SK-N-SH treated with all-trans-retinoic acid at 6 μM for 48 hours (cell line): ENCODE results near the gene CXCR6.

ENCODE experiments used
- ATAC-seq: fragments of 200-7000 bp; cut with Tn5 transposase; 3 replicates; pipeline ENCODE4 v1.9.1; 2020; ENCODE audit warnings: mild to moderate bottlenecking, moderate library complexity
- ARNTL ChIP-seq: fragments of 450-650 bp; formaldehyde crosslinking; IDR thresholded peaks from 2 replicates; pipeline ENCODE4 v1.5.0; 2020; ENCODE audit warnings: low read depth, mild to moderate bottlenecking, moderate library complexity, borderline replicate concordance
- BACH2 ChIP-seq: fragments of 250-450 bp; sonication (Bioruptor Pico); IDR thresholded peaks from 2 replicates; pipeline ENCODE4 v1.9.0; 2021; ENCODE audit warnings: mild to moderate bottlenecking, borderline replicate concordance
- CSDC2 ChIP-seq: fragments of 250-450 bp; sonication (Bioruptor Pico); IDR thresholded peaks from 2 replicates; pipeline ENCODE4 v1.5.0; 2020; ENCODE audit warnings: mild to moderate bottlenecking, moderate library complexity
- ESRRG ChIP-seq: fragments of 250-450 bp; sonication (Bioruptor Pico); IDR thresholded peaks from 2 replicates; pipeline ENCODE4 v1.6.1; 2021; ENCODE audit warnings: mild to moderate bottlenecking
- GLIS3 ChIP-seq: fragments of 250-450 bp; sonication (Bioruptor Pico); IDR thresholded peaks from 2 replicates; pipeline ENCODE4 v1.5.0; 2020; ENCODE audit warnings: mild to moderate bottlenecking, moderate library complexity
- ISL1 ChIP-seq: fragments of 250-450 bp; sonication (Bioruptor Pico); IDR thresholded peaks from 2 replicates; pipeline ENCODE4 v2.1.2; 2022; ENCODE audit warnings: mild to moderate bottlenecking, moderate library complexity
- OSR1 ChIP-seq: fragments of 250-450 bp; sonication (Bioruptor Pico); IDR thresholded peaks from 2 replicates; pipeline ENCODE4 v1.8.0; 2022; ENCODE audit warnings: moderate library complexity, mild to moderate bottlenecking, inconsistent platforms
- PPARA ChIP-seq: fragments of 250-450 bp; sonication (Bioruptor Pico); IDR thresholded peaks from 2 replicates; pipeline ENCODE4 v1.5.0; 2020; ENCODE audit warnings: mild to moderate bottlenecking, borderline replicate concordance
- RARB ChIP-seq: fragments of 250-450 bp; sonication (Bioruptor Pico); IDR thresholded peaks from 2 replicates; pipeline ENCODE4 v1.8.0; 2021; ENCODE audit warnings: mild to moderate bottlenecking, moderate library complexity
- TCF4 ChIP-seq: fragments of 250-450 bp; sonication (Bioruptor Pico); IDR thresholded peaks from 2 replicates; pipeline ENCODE4 v1.8.0; 2021; ENCODE audit warnings: mild to moderate bottlenecking, moderate library complexity, borderline replicate concordance
- ZC3H10 ChIP-seq: fragments of 250-450 bp; sonication (Bioruptor Pico); IDR thresholded peaks from 2 replicates; pipeline ENCODE4 v1.5.1; 2021; ENCODE audit warnings: mild to moderate bottlenecking, moderate library complexity
- ZFP3 ChIP-seq: fragments of 250-450 bp; sonication (Bioruptor Pico); IDR thresholded peaks from 2 replicates; pipeline ENCODE4 v1.5.0; 2020; ENCODE audit warnings: mild to moderate bottlenecking, moderate library complexity
- ZFP30 ChIP-seq: fragments of 450-650 bp; formaldehyde crosslinking; IDR thresholded peaks from 2 replicates; pipeline ENCODE4 v1.5.0; 2022; ENCODE audit warnings: mild to moderate bottlenecking, moderate library complexity
- ZNF70 ChIP-seq: fragments of 450-650 bp; formaldehyde crosslinking; IDR thresholded peaks from 2 replicates; pipeline ENCODE4 v1.5.0; 2020; ENCODE audit warnings: mild to moderate bottlenecking, moderate library complexity
- ZNF8 ChIP-seq: fragments of 450-650 bp; formaldehyde crosslinking; IDR thresholded peaks from 2 replicates; pipeline ENCODE4 v1.5.0; 2020; ENCODE audit warnings: mild to moderate bottlenecking, moderate library complexity
- TF ChIP-seq, protein P1 (sequence below): fragments of 250-450 bp; sonication (Bioruptor Pico); IDR thresholded peaks from 2 replicates; pipeline ENCODE4 v1.5.1; 2020; ENCODE audit warnings: low read depth, mild to moderate bottlenecking, moderate library complexity
- TF ChIP-seq, protein P2 (sequence below): fragments of 250-450 bp; sonication (Bioruptor Pico); IDR thresholded peaks from 2 replicates; pipeline ENCODE4 v1.8.0; 2020; ENCODE audit warnings: mild to moderate bottlenecking, moderate library complexity, borderline replicate concordance
- TF ChIP-seq, protein P3 (sequence below): fragments of 250-450 bp; sonication (Bioruptor Pico); IDR thresholded peaks from 2 replicates; pipeline ENCODE4 v1.5.0; 2020; ENCODE audit warnings: mild to moderate bottlenecking, moderate library complexity
- TF ChIP-seq, protein P4 (sequence below): fragments of 250-450 bp; sonication (Bioruptor Pico); IDR thresholded peaks from 2 replicates; pipeline ENCODE4 v1.5.1; 2021; ENCODE audit warnings: mild to moderate bottlenecking, moderate library complexity
- TF ChIP-seq, protein P5 (sequence below): fragments of 250-450 bp; sonication (Bioruptor Pico); IDR thresholded peaks from 2 replicates; pipeline ENCODE4 v1.8.0; 2021; ENCODE audit warnings: low read depth, mild to moderate bottlenecking, moderate library complexity, borderline replicate concordance

Gene CXCR6

DNA sequence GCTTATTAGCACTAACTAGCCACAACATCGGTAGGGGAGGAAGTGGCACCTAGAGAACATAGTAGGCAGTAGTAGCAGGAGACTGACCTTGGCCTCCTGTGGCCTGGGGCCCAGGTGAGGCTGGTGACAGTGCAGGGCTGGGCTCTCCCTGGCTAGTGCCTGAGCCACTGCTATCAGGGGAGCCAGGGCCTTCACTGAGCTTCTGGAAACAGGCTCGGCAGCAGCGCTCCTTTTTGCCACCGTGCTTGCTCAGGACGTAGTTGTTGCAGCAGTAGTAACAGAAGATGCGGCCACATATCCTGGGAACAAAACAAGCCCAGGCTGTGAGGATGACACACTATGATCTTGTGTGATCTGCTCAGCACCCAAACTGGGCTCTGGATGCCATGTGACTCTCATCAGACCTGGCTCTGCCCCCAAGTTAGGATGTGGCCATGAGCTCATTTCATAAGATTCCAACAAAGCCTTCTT, 15.1 kb downstream of the CXCR6 start (continued):
- TF ChIP-seq CSDC2 (CRISPR knock-in tag) = no peak
- TF ChIP-seq, protein P1, sequence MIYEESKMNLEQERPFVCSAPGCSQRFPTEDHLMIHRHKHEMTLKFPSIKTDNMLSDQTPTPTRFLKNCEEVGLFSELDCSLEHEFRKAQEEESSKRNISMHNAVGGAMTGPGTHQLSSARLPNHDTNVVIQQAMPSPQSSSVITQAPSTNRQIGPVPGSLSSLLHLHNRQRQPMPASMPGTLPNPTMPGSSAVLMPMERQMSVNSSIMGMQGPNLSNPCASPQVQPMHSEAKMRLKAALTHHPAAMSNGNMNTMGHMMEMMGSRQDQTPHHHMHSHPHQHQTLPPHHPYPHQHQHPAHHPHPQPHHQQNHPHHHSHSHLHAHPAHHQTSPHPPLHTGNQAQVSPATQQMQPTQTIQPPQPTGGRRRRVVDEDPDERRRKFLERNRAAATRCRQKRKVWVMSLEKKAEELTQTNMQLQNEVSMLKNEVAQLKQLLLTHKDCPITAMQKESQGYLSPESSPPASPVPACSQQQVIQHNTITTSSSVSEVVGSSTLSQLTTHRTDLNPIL (CRISPR knock-in tag) = no peak
- TF ChIP-seq PPARA (CRISPR knock-in tag) = no peak
- no peak for TF ChIP-seq ZFP30 (CRISPR knock-in tag)
- TF ChIP-seq, protein P2, sequence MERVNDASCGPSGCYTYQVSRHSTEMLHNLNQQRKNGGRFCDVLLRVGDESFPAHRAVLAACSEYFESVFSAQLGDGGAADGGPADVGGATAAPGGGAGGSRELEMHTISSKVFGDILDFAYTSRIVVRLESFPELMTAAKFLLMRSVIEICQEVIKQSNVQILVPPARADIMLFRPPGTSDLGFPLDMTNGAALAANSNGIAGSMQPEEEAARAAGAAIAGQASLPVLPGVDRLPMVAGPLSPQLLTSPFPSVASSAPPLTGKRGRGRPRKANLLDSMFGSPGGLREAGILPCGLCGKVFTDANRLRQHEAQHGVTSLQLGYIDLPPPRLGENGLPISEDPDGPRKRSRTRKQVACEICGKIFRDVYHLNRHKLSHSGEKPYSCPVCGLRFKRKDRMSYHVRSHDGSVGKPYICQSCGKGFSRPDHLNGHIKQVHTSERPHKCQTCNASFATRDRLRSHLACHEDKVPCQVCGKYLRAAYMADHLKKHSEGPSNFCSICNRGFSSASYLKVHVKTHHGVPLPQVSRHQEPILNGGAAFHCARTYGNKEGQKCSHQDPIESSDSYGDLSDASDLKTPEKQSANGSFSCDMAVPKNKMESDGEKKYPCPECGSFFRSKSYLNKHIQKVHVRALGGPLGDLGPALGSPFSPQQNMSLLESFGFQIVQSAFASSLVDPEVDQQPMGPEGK (CRISPR knock-in tag) = no peak
- TF ChIP-seq, all 23 proteins: peak for 0

DNA sequence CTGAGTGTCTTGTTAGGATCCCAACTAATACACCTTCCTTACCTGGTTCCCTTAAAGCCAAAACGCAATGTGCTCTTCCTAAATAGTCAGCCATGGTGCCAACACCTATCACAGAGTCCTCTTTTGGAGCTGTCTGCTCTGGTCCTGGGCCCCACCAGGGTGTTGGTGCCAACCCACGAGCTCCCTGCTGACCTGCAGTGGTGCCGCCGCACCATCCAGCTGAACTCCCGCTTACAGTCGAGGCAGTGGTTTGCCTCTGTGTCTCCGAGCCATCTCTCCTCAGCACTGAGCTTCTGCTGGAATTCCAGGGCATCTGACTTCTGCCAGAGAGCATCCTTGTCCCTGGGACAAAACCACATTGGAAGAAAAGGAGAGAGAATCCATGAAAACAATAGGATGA, 15.9 kb downstream of the CXCR6 start:
- no peak for ATAC-seq
- no peak for TF ChIP-seq ZC3H10
- TF ChIP-seq, all 23 proteins: peak for 0

DNA sequence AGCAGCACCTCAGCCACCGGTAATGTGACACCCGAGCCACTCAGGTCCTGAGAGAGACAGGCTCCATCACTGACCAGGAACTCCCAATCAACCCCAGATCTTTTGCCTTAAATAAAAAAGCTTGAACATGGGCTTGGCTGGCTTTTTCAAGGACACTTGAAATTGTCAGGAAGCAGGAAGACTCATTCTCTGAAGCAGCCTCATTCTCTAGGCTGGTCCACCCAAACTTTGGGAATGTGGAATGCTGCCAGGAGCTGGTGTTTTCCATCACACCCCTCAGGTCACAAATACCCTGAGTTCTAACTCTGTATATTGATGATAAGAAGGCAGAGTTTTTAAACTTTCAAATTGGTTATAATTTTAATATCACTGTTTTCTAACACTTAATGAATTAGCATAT, 17.0 kb downstream of the CXCR6 start:
- ATAC-seq = no peak
- TF ChIP-seq, protein P3, sequence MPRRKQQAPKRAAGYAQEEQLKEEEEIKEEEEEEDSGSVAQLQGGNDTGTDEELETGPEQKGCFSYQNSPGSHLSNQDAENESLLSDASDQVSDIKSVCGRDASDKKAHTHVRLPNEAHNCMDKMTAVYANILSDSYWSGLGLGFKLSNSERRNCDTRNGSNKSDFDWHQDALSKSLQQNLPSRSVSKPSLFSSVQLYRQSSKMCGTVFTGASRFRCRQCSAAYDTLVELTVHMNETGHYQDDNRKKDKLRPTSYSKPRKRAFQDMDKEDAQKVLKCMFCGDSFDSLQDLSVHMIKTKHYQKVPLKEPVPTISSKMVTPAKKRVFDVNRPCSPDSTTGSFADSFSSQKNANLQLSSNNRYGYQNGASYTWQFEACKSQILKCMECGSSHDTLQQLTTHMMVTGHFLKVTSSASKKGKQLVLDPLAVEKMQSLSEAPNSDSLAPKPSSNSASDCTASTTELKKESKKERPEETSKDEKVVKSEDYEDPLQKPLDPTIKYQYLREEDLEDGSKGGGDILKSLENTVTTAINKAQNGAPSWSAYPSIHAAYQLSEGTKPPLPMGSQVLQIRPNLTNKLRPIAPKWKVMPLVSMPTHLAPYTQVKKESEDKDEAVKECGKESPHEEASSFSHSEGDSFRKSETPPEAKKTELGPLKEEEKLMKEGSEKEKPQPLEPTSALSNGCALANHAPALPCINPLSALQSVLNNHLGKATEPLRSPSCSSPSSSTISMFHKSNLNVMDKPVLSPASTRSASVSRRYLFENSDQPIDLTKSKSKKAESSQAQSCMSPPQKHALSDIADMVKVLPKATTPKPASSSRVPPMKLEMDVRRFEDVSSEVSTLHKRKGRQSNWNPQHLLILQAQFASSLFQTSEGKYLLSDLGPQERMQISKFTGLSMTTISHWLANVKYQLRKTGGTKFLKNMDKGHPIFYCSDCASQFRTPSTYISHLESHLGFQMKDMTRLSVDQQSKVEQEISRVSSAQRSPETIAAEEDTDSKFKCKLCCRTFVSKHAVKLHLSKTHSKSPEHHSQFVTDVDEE (CRISPR knock-in tag) = no peak
- no peak for TF ChIP-seq PPARA (CRISPR knock-in tag)
- TF ChIP-seq GLIS3 (CRISPR knock-in tag) = no peak
- TF ChIP-seq ZNF70 (CRISPR knock-in tag) = no peak
- TF ChIP-seq RARB (CRISPR knock-in tag) = no peak
- TF ChIP-seq ZFP30 (CRISPR knock-in tag) = no peak
- no peak for TF ChIP-seq ARNTL (CRISPR knock-in tag)
- TF ChIP-seq ZFP3 (CRISPR knock-in tag) = no peak
- no peak for TF ChIP-seq OSR1 (CRISPR knock-in tag)
- TF ChIP-seq, protein P4, sequence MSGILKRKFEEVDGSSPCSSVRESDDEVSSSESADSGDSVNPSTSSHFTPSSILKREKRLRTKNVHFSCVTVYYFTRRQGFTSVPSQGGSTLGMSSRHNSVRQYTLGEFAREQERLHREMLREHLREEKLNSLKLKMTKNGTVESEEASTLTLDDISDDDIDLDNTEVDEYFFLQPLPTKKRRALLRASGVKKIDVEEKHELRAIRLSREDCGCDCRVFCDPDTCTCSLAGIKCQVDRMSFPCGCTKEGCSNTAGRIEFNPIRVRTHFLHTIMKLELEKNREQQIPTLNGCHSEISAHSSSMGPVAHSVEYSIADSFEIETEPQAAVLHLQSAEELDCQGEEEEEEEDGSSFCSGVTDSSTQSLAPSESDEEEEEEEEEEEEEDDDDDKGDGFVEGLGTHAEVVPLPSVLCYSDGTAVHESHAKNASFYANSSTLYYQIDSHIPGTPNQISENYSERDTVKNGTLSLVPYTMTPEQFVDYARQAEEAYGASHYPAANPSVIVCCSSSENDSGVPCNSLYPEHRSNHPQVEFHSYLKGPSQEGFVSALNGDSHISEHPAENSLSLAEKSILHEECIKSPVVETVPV (CRISPR knock-in tag) = no peak
- TF ChIP-seq ISL1 = no peak
- TF ChIP-seq ESRRG (CRISPR knock-in tag) = no peak
- TF ChIP-seq, protein P2 (CRISPR knock-in tag) = no peak
- TF ChIP-seq, protein P5, sequence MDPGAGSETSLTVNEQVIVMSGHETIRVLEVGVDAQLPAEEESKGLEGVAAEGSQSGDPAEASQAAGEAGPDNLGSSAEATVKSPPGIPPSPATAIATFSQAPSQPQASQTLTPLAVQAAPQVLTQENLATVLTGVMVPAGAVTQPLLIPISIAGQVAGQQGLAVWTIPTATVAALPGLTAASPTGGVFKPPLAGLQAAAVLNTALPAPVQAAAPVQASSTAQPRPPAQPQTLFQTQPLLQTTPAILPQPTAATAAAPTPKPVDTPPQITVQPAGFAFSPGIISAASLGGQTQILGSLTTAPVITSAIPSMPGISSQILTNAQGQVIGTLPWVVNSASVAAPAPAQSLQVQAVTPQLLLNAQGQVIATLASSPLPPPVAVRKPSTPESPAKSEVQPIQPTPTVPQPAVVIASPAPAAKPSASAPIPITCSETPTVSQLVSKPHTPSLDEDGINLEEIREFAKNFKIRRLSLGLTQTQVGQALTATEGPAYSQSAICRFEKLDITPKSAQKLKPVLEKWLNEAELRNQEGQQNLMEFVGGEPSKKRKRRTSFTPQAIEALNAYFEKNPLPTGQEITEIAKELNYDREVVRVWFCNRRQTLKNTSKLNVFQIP (CRISPR knock-in tag) = no peak
- TF ChIP-seq BACH2 = no peak
- no peak for TF ChIP-seq ZNF8 (CRISPR knock-in tag)
- TF ChIP-seq TCF4 (CRISPR knock-in tag) = no peak
- TF ChIP-seq, protein P1 (CRISPR knock-in tag) = no peak
